ENCODE data around the gene TRAF3IP3.

The TRAF3IP3 gene

GRCh38 chr1:209813902-209814301 is 58.0 kb downstream of the TRAF3IP3 start:
- no peak for TF ChIP-seq CTCF (IDR thresholded peaks at IDR 0.05)

GRCh38 chr1:209815490-209815889 is 59.6 kb downstream of the TRAF3IP3 start:
- no peak for TF ChIP-seq CTCF (IDR thresholded peaks at IDR 0.05)

GRCh38 chr1:209815931-209816341 is 60.1 kb downstream of the TRAF3IP3 start:
- TF ChIP-seq CTCF (IDR thresholded peaks at IDR 0.05), result no peak

GRCh38 chr1:209816923-209817322 is 61.1 kb downstream of the TRAF3IP3 start:
- no peak for TF ChIP-seq CTCF (IDR thresholded peaks at IDR 0.05)

- TF ChIP-seq CTCF (IDR thresholded peaks at IDR 0.05), result no peak
Observed at GRCh38 chr1:209817691-209818090, 61.8 kb downstream of the TRAF3IP3 start.

GRCh38 chr1:209819058-209819457 is 63.2 kb downstream of the TRAF3IP3 start:
- TF ChIP-seq CTCF (IDR thresholded peaks at IDR 0.05), result no peak

- no peak for TF ChIP-seq CTCF (IDR thresholded peaks at IDR 0.05)
Observed at GRCh38 chr1:209820986-209821385, 65.1 kb downstream of the TRAF3IP3 start.

GRCh38 chr1:209822706-209823105 is 66.9 kb downstream of the TRAF3IP3 start:
- no peak for TF ChIP-seq CTCF (IDR thresholded peaks at IDR 0.05)
